ENCODE data around the gene AFDN.

- TF ChIP-seq CTCF (IDR thresholded peaks at IDR 0.05; ENCODE audit: insufficient read depth, low read length, poor library complexity, severe bottlenecking) (no peak), EZH2phosphoT487 (conservative IDR thresholded peaks at IDR 0.05; ENCODE audit: low read length) (no peak)
Measured at GRCh38 chr6:168011291-168011690, 184.6 kb downstream of the AFDN start.

Data from SU-DHL-6 (cell line).